Peyer's patch (tissue), 4 donors: Measurements from ENCODE around the gene IL1RAPL1. TPM values are rescaled to one million over a fixed set of nuclear protein-coding genes. Genes with fewer than 3 reads are reported as not detected.
A peak's percentile ranks its signal among the peaks of the same experiment; 100 is the strongest.

Experiments
- DNase-seq, 3 donors: peaks; one replicate each; pipeline ENCODE4 v3.0.0-alpha.2; 2017 to 2019
- H3K27ac ChIP-seq, 4 donors: fragments of 200-600 bp; sonication (generic); one replicate each; pipeline ENCODE4 v1.5.1; 2016 to 2019
- H3K27me3 ChIP-seq, 2 donors: fragments of 200-600 bp; sonication (generic); one replicate each; pipeline ENCODE4 v1.5.1; 2019
- H3K36me3 ChIP-seq, 3 donors: fragments of 200-600 bp; sonication (generic); one replicate each; pipeline ENCODE4 v1.5.1; 2016 to 2019
- H3K4me1 ChIP-seq, 4 donors: fragments of 200-600 bp; sonication (generic); one replicate each; pipeline ENCODE4 v1.5.1; 2016 to 2019
- H3K4me3 ChIP-seq, 4 donors: fragments of 200-600 bp; sonication (generic); 1 replicate in 3 of 4; 2 replicates in 1 of 4; pipeline ENCODE4 v1.5.1; 2016 to 2019; ENCODE audit warnings: mild to moderate bottlenecking in 1 of 4
- H3K9me3 ChIP-seq, 4 donors: fragments of 200-600 bp; sonication (generic); one replicate each; pipeline ENCODE4 v1.5.1; 2016 to 2019; ENCODE audit warnings: mild to moderate bottlenecking in 1 of 4
- CTCF ChIP-seq, 6 experiments: fragments of 450-650 bp in 4 of 6; fragments of 200-600 bp in 2 of 6; sonication (generic) in 1 of 6; IDR thresholded peaks; one replicate each; pipeline ENCODE4 v1.5.1; 2017 to 2019; ENCODE audit warnings: antibody characterized with exemption in 6 of 6, mild to moderate bottlenecking in 3 of 6, moderate library complexity in 1 of 6
- POLR2A ChIP-seq, 2 donors: fragments of 450-650 bp; IDR thresholded peaks; one replicate each; pipeline ENCODE4 v1.5.1; 2017; ENCODE audit warnings: antibody characterized with exemption in 2 of 2, mild to moderate bottlenecking in 2 of 2, moderate library complexity in 2 of 2
- total RNA-seq, 4 donors: library from RNA; depleted of rRNA; stranded (reverse); fragments of >200 nt; gene quantifications; one replicate each; pipeline ENCODE4 v1.1.0, GENCODE V29; 2016

Gene IL1RAPL1
- not detected for total RNA-seq

DNA sequence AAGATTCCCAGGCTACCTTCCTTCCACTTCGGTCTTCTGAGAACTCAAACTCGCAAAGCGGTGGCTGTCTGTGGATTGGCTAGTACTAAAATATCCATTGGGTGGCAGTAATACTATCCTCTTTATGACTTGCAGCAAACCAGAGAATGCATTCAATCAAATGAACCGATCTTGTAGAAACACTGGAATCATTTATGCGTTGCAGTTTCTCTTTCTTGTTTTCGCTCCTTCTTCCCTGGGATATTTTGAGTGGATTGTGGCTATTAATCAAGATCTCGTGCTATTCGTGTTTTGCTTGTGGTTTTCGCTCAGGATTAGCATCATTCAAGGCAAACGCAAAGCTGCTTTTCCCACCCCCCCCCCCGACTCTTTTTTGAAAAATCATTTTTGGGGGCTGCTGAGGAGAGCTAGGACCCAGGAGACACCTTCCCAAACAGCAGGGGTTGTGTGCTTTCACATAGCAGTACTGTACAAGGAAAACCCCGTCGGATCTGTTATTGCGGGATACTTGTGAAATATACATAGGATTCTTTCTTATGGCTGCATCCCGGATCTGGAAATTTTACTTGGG lies at the start of gene IL1RAPL1:
Gene IL1RAPL1 (plus strand): TSS at position 466 of the 571 bp plus-strand sequence.
- Histone ChIP-seq H3K27me3 (no peaks in the 10 kb centered on the region), H3K4me3 (peak within 1 kb of the TSS in 3 of 4 donors; percentile 2 to 34 (median 27)), H3K27ac (peak within 1 kb of the TSS in 1 of 4 donors; percentile 26), H3K36me3 (no peaks in the 10 kb centered on the region), H3K9me3 (no peaks in the 10 kb centered on the region), H3K4me1 (no peaks in the 10 kb centered on the region)
- peak in 2 of 6 experiments; percentile 9 to 22 for TF ChIP-seq CTCF (IDR thresholded peaks at IDR 0.05)
- no peak for TF ChIP-seq POLR2A (IDR thresholded peaks at IDR 0.05)
- DNase-seq: no peak

DNA sequence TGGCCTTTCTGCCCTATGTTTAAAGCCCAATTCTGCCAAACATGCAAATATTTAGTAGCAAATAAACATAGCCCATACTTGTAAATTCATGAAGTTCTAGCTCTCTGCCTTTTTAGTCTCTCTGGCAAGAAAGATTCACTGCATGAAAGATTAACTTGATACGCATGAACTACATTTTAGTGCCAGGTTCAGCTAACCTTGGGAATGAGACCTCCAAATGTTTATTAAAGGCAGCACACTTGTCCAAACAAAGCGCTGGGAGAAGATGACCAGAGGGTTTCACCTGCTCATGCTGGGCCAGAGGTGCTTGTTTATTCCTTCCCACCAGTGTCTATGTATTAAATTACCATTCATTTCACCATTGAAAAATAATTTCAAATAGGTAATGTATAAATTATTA lies 44.5 kb upstream of the IL1RAPL1 start:
- H3K36me3 ChIP-seq: no peaks in the 10 kb centered on the region
- no peaks in the 10 kb centered on the region for H3K9me3 ChIP-seq
- TF ChIP-seq POLR2A (IDR thresholded peaks at IDR 0.05) (no peak), CTCF (IDR thresholded peaks at IDR 0.05) (no peak)
- H3K27ac ChIP-seq: no peak overlapping the region
- no peak for DNase-seq
- H3K27me3 ChIP-seq: no peaks in the 10 kb centered on the region
- no peaks in the 10 kb centered on the region for H3K4me1 ChIP-seq
- no peak overlapping the region for H3K4me3 ChIP-seq

GRCh38 chrX:28549838-28550237 lies 37.4 kb upstream of the IL1RAPL1 start:
- Histone ChIP-seq H3K27me3 (no peaks in the 10 kb centered on the region), H3K27ac (no peak overlapping the region), H3K9me3 (no peaks in the 10 kb centered on the region), H3K4me3 (no peak overlapping the region), H3K4me1 (no peaks in the 10 kb centered on the region), H3K36me3 (no peaks in the 10 kb centered on the region)
- DNase-seq: no peak
- TF ChIP-seq CTCF (IDR thresholded peaks at IDR 0.05) (no peak), POLR2A (IDR thresholded peaks at IDR 0.05) (no peak)

GRCh38 chrX:28550331-28550872 lies 36.8 kb upstream of the IL1RAPL1 start:
- H3K9me3 ChIP-seq: no peaks in the 10 kb centered on the region

GRCh38 chrX:28552322-28552721 lies 34.9 kb upstream of the IL1RAPL1 start:
- TF ChIP-seq POLR2A (IDR thresholded peaks at IDR 0.05) (no peak), CTCF (IDR thresholded peaks at IDR 0.05) (no peak)
- Histone ChIP-seq H3K9me3 (no peaks in the 10 kb centered on the region), H3K27ac (no peak overlapping the region), H3K4me3 (no peak overlapping the region), H3K4me1 (no peaks in the 10 kb centered on the region), H3K27me3 (no peaks in the 10 kb centered on the region), H3K36me3 (no peaks in the 10 kb centered on the region)
- no peak for DNase-seq

More at GRCh38 chrX:28550331-28550872, 36.8 kb upstream of the IL1RAPL1 start:
- Histone ChIP-seq H3K4me3 (no peak overlapping the region), H3K27me3 (no peaks in the 10 kb centered on the region), H3K36me3 (no peaks in the 10 kb centered on the region), H3K4me1 (no peaks in the 10 kb centered on the region), H3K27ac (no peak overlapping the region)
- DNase-seq: no peak
- TF ChIP-seq POLR2A (IDR thresholded peaks at IDR 0.05) (no peak), CTCF (IDR thresholded peaks at IDR 0.05) (no peak)
